Mesothelial cell of epicardium (in vitro differentiated cells): ENCODE data around the gene BANP. TPM values are rescaled to one million over a fixed set of nuclear protein-coding genes. Genes with fewer than 3 reads are reported as not detected.
"Not testable (repeated sequence)": the region's sequence is repeated elsewhere in the genome, so short reads cannot be mapped to it uniquely, and the experiment has no call there.

Experiments
- DNase-seq, 2 experiments: peaks; one replicate each; pipeline ENCODE4 v3.0.0; 2021; ENCODE audit warnings: low spot score in 2 of 2; ENCODE audit not compliant: unreplicated experiment in 2 of 2
- H3K27ac Mint-ChIP-seq: 2 replicates; pipeline ENCODE4 v1.8.0; 2021; ENCODE audit warnings: mixed read lengths
- H3K27me3 Mint-ChIP-seq: 2 replicates; pipeline ENCODE4 v1.8.0; 2021; ENCODE audit warnings: low read depth, mixed read lengths
- H3K36me3 Mint-ChIP-seq: 2 replicates; pipeline ENCODE4 v1.8.0; 2021; ENCODE audit warnings: mixed read lengths
- H3K4me1 Mint-ChIP-seq: 2 replicates; pipeline ENCODE4 v1.8.0; 2021; ENCODE audit warnings: mixed read lengths
- H3K4me3 Mint-ChIP-seq: 2 replicates; pipeline ENCODE4 v1.8.0; 2021; ENCODE audit warnings: mild to moderate bottlenecking, moderate library complexity, mixed read lengths
- H3K9me3 Mint-ChIP-seq: 2 replicates; pipeline ENCODE4 v1.8.0; 2021; ENCODE audit warnings: mixed read lengths
- total RNA-seq: library from RNA; stranded (reverse); gene quantifications from 3 replicates; pipeline ENCODE4 v1.2.1, GENCODE V29; 2021
- TF ChIP-seq, protein P1 (sequence below): fragments of 200-600 bp; sonication (generic); IDR thresholded peaks from one replicate; pipeline ENCODE4 v1.5.0; 2021; ENCODE audit warnings: antibody characterized with exemption; ENCODE audit not compliant: unreplicated experiment

The BANP gene
- total RNA-seq, 1 donor from 2014 or later, result 43.6 TPM

DNA sequence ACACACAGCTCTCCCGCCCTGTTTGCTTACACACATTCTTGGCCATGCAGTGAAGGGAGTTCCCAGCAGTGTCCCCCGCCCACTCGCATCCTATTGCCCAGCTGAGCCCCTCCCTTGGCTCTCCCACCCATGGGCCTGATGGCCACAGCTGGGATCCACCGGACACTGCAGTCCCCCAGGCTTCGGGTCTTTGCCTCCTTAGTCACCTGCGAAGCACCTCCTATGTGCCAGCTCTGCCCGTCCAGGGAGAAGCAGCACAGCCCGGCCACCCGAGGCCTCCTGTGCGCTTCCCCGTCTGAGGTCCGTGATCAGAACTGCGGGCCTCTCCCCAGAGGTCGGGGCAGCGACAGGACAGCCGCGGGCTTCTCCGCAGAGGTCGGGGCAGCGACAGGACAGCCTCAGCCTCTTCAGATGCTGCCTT lies 136.9 kb downstream of the BANP start:
- Mint-ChIP-seq H3K27ac (no peak overlapping the region), H3K27me3 (no peaks in the 10 kb centered on the region), H3K36me3 (peaks cover 2% of the 10 kb centered on the region), H3K4me3 (no peak overlapping the region), H3K9me3 (no peaks in the 10 kb centered on the region), H3K4me1 (peaks cover 10% of the 10 kb centered on the region)
- no peak for DNase-seq
- TF ChIP-seq, protein P1, sequence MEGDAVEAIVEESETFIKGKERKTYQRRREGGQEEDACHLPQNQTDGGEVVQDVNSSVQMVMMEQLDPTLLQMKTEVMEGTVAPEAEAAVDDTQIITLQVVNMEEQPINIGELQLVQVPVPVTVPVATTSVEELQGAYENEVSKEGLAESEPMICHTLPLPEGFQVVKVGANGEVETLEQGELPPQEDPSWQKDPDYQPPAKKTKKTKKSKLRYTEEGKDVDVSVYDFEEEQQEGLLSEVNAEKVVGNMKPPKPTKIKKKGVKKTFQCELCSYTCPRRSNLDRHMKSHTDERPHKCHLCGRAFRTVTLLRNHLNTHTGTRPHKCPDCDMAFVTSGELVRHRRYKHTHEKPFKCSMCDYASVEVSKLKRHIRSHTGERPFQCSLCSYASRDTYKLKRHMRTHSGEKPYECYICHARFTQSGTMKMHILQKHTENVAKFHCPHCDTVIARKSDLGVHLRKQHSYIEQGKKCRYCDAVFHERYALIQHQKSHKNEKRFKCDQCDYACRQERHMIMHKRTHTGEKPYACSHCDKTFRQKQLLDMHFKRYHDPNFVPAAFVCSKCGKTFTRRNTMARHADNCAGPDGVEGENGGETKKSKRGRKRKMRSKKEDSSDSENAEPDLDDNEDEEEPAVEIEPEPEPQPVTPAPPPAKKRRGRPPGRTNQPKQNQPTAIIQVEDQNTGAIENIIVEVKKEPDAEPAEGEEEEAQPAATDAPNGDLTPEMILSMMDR, result no peak

DNA sequence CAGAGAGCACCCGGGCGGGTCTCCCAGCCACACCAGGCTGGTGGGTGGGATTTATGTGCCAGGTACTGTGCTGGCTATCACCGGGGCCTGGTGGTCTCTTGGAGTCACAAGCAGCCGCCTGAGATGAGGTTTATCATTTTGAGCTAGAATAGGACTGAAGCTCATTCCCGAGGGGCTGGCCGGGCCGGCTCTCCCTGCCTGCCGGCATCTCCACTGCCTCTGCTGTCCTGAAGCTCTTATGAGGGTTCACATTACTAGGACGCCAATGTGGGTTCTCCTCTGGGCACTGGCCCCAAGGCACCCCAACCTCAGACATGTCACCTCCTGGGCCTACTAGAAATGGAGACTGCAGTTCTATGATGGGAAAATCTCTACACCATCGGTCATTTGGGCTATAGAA lies 137.4 kb downstream of the BANP start:
- H3K36me3 Mint-ChIP-seq, DNase-seq, H3K27ac Mint-ChIP-seq, H3K27me3 Mint-ChIP-seq, H3K9me3 Mint-ChIP-seq, H3K4me3 Mint-ChIP-seq: not testable (repeated sequence)
- peaks cover 13% of the 10 kb centered on the region for H3K4me1 Mint-ChIP-seq

DNA sequence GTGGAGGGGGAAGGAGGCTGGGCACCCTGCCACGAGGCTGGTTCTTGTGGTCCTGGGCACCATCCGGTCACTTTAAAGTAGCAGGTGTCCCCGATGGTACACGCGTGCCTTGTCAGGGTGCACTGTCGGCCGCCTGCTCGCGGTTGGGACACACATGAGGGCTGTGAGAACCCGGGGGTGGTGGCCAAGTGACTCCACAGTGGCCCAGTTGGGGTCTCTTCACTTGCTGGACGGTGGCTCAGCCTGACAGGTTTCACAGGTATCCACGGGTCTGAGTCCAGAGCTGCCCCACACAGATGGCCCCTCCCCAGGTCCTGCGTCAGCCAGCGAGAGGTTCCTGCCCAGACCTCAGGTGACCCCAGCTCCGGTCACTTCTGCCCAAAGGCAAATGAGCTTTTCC lies 137.8 kb downstream of the BANP start:
- H3K4me1 Mint-ChIP-seq, result peaks cover 16% of the 10 kb centered on the region
- not testable (repeated sequence) for DNase-seq, H3K27me3 Mint-ChIP-seq, H3K36me3 Mint-ChIP-seq, H3K4me3 Mint-ChIP-seq, H3K9me3 Mint-ChIP-seq, H3K27ac Mint-ChIP-seq

DNA sequence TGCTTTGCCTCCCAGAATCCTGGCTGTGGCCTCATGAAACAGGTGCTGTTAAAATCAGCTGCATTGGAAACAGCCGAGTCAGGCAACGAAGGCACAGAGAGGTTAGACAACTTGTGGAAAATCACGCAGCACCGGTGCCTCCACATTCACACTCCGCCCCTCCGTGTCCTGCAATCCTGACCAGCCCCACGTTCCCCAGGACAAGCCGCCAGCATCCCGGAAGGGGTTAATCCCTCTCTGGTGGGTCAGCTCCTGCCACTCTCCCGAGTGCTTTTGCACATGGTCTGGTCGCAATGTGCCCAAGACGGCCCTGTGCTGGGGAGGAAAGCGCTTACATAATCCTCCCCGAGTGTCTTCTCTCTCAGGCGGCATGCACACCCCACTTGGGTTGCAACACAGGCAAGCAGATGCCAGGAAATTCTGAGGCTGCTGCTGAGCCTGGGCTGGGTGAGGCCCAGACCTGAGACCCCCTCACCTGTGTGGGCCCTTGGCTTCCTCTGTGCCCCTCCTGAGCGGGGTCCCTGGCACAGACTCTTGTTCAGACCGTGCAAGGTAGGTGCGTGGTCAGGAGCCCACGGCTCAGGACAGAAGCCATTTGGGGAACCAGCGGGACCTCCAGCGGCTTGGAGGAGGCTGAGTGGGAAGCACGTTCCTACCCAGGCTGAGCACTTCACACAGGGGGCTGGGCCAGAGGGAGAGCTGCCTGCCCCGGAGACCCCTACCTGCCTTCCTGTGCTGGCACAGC lies 138.6 kb downstream of the BANP start:
- not testable (repeated sequence) for H3K9me3 Mint-ChIP-seq, H3K27me3 Mint-ChIP-seq, DNase-seq, H3K27ac Mint-ChIP-seq, H3K4me3 Mint-ChIP-seq, H3K36me3 Mint-ChIP-seq
- H3K4me1 Mint-ChIP-seq, result peaks cover 16% of the 10 kb centered on the region

DNA sequence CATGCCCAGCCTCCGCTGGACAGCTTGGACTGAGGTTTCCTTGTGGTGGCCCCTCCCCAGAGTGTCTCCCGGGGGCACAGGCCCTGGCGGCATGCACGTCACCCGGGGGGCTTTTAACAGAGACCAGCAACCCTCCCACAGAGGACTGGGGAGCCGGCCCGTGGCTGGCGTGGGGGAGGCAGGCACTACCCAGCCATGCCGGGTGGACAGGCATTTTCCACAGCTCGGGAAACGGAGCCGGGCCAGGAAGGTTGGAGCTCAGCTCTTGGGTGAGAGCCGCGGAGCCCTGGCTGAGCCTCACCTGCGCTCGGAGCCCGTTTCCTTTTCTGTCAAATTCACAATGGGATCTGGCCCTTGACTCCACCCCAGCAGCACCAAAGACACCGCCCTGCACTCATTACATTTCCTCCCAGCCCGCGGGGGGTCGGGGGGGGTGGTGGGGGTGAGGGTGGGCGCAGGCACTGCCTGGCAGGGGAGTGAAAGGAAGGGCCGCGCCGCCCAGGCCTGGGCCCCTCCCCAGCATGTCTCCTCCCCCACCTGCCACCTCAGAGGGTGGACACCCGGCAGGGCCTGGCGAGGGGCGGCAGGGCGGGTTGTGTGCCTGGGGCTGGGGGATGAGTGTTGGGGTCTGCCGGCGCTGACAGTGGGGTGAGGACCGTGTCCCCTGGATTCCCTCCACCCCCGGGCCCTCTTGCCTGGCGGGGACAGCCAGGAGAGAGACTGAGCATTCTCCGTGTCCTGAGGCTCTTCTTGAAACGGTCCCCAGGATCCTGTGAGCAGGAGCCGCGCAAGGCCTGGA lies 139.3 kb downstream of the BANP start:
- DNase-seq, H3K36me3 Mint-ChIP-seq, H3K9me3 Mint-ChIP-seq, H3K4me3 Mint-ChIP-seq, H3K27me3 Mint-ChIP-seq: not testable (repeated sequence)
- peak overlapping the region; percentile 21 for H3K27ac Mint-ChIP-seq
- peaks cover 16% of the 10 kb centered on the region for H3K4me1 Mint-ChIP-seq

DNA sequence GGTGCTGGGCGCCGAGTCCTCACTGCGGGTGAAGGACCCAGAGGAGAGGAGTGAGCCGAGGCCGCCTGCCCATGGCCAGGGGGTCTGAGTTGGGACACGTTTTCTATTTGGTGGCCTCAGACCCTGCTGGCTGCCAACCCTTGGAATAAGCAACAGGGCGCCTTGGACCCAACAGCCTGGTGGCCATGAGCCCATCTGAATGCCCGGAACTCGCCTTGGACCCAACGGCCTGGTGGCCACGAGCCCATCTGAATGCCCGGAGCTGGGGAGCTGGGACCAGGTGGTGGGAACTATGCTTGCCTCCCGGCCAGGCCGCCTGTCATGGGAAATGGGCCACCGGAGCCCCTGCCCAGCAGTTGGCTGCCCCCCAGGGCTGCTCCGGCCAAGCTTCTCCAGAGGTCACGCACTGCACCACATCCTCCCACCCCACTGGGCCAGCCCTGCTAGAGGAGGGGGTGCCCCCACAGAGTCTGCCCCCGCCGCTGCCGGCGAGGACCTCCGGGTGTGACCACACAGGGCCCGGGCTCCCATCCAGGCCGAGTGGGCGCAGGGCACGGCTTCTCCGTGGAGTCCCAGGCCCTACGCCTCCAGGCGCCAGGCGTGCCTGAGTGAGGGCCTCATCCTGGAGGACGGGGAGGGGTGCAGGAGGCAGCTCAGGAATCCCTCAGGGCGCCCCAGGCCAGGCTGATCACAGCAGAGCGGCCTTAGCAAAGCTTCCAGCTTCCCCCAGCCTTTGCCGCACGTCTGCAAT lies 140.2 kb downstream of the BANP start:
- H3K27me3 Mint-ChIP-seq, H3K36me3 Mint-ChIP-seq, H3K4me3 Mint-ChIP-seq, H3K9me3 Mint-ChIP-seq: not testable (repeated sequence)
- DNase-seq, result peak in 1 of 2 experiments; percentile 66
- H3K27ac Mint-ChIP-seq, result peak overlapping the region; percentile 72
- peaks cover 16% of the 10 kb centered on the region for H3K4me1 Mint-ChIP-seq

DNA sequence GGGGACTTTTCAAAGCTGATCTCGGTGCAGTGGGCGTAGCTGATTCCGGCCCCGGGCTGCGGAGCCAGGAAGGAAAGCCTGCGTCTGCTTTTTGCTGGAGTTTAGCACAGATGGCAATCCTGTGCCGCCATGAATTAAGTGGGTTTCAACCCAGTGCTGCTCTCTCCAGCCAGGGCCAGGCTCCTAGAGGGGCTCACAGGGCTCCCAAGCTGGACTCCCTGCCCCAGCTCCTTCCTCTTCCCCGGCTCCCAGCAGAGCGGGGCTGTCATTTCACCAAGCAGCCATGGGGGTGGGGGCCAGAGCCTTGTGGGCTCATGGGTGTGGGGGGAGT lies 140.7 kb downstream of the BANP start:
- peaks cover 16% of the 10 kb centered on the region for H3K4me1 Mint-ChIP-seq
- peak overlapping the region; percentile 72 for H3K27ac Mint-ChIP-seq
- not testable (repeated sequence) for H3K36me3 Mint-ChIP-seq, H3K27me3 Mint-ChIP-seq, H3K9me3 Mint-ChIP-seq, H3K4me3 Mint-ChIP-seq, DNase-seq

DNA sequence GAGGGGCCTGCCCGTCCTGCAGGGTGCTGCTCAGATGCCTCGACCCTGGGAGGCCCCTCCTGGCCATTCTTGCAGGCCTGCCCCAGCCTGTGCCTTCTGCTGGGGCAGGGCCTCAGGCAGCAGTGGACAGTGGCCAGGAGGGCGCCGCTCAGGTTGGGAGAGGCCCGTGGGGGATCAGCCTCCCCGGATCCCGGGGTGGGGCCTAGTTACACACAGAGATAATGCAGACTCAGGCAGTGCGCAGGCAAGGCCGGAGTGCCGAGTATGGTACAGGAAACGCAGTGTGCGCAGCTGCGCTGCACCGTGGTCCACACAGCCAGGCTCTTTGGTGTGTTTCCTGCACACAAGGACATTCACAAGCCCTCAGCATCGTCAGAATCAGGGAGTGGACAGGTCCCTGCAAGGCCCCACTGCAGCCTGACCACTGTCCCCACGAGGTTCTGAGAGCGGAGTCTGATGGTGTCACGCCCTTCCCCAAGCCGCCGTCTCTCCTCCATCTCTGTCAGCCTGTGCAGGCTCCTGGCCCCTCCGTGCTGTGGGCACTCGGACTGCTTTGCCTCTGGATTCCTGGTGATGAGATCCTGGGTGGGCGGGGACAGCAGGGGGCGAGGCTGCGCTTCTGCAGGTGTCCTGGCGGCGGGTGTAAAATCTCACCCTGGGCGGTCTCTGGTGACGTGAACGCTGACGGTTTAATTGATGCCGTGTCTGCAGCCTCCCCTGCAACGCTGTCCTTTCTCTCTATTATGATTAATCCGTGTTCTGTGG lies 141.7 kb downstream of the BANP start:
- not testable (repeated sequence) for H3K27me3 Mint-ChIP-seq, H3K9me3 Mint-ChIP-seq, DNase-seq, H3K36me3 Mint-ChIP-seq, H3K27ac Mint-ChIP-seq, H3K4me3 Mint-ChIP-seq
- H3K4me1 Mint-ChIP-seq, result peaks cover 16% of the 10 kb centered on the region

DNA sequence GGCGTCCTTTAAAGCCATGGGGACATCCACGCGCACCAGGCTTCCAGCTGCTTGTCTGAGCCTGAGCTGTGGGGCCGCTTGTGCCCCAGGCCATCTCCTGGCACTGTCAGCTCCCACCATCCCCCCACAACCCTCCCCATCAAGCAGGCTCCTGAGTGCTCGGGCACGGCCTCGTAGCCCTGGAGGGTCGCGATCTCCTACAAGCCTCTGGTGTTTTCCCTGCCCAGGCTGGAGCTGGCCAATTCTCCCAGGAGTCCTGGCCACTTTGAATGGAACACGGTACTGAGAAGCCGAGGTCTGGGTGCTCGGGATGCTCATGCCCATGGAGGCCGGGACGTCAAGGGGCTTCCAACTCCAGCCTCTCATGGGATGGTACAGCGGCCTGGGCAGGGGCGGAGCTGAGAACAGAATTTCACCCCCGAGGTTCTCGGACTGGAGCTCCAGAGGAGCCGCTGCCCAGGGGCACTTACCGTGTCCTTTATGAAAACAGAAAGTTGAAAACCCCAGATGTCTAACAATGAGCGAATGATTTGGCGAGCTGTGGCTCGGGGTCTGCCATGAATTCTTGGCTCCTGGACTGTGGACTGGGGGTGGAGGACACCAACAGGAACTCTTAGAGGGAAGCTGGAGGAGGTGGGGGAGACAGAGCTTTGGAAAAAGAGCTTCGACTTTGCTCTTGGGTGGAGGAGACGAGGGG lies 142.5 kb downstream of the BANP start:
- DNase-seq, H3K27ac Mint-ChIP-seq, H3K27me3 Mint-ChIP-seq, H3K4me3 Mint-ChIP-seq, H3K9me3 Mint-ChIP-seq, H3K36me3 Mint-ChIP-seq: not testable (repeated sequence)
- H3K4me1 Mint-ChIP-seq, result peaks cover 16% of the 10 kb centered on the region

DNA sequence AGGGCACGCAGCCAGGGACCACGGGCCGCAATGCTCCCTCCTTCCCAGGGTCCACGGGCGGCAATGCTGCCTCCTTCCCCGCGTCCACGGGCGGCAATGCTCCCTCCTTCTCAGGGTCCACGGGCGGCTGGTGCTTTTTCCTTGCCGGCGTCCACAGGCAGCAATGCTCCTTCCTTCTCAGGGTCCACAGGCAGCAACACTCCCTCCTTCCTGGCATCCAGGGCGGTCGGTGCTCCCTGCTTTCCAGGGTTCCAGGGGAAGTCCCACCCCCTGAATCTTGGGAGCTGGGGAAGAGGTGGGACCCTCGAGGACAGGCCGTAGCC lies 143.0 kb downstream of the BANP start:
- H3K27ac Mint-ChIP-seq, H3K9me3 Mint-ChIP-seq, H3K4me3 Mint-ChIP-seq, H3K36me3 Mint-ChIP-seq, DNase-seq, H3K27me3 Mint-ChIP-seq: not testable (repeated sequence)
- H3K4me1 Mint-ChIP-seq, result peaks cover 16% of the 10 kb centered on the region

DNA sequence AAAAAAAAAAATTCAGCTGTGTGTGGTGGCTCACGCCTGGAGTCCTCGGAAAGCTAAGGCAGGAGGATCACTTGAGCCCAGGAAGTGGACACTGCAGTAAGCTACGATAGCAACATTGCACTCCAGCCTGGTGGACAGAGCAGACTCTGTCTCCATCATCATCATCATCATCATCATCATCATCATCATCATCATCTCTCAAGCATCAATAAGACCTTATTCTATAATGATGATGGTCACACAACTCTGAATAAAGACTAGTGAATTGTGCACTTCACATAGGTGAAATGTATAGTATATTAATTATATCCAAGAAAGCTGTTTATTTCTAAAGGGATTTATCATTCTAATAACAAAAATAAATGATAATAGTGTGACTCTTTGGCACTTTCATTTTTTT lies 143.7 kb downstream of the BANP start:
- not testable (repeated sequence) for DNase-seq, H3K27me3 Mint-ChIP-seq, H3K4me3 Mint-ChIP-seq, H3K9me3 Mint-ChIP-seq, H3K27ac Mint-ChIP-seq, H3K36me3 Mint-ChIP-seq
- H3K4me1 Mint-ChIP-seq, result peaks cover 18% of the 10 kb centered on the region

DNA sequence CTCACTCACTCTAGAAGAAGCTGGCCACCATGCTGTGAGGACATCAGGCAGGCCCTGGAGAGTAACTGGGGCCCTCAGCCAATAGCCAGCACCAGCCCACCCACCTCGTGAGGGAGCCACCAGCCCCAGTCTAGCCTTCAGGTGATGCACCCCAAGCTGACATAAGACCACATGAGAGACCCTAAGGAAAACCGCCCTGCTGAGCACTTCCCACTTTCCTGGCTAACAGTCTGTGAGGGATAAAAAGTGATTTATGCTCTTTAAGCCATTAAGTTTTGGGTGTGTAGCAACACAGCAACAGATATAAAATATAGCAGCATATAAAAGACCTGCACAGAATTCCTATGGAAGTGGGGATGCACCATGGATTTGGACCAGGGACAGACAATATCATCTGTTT lies 145.4 kb downstream of the BANP start:
- not testable (repeated sequence) for H3K27me3 Mint-ChIP-seq, H3K36me3 Mint-ChIP-seq, H3K27ac Mint-ChIP-seq, DNase-seq, H3K4me3 Mint-ChIP-seq, H3K9me3 Mint-ChIP-seq
- peaks cover 28% of the 10 kb centered on the region for H3K4me1 Mint-ChIP-seq
